IMR-90 (cell line): ENCODE measurements around the gene MMP24. TPM values are rescaled to one million over a fixed set of nuclear protein-coding genes. Genes with fewer than 3 reads are reported as not detected.

Experiments
- ATAC-seq: fragments of 200-7000 bp; cut with Tn5 transposase; 2 replicates; pipeline ENCODE4 v1.9.1; 2020; ENCODE audit warnings: low read depth, mild to moderate bottlenecking, moderate library complexity
- BruUV-seq: library from RNA; stranded (reverse); fragments of 400-500 nt; replicated peaks from 2 replicates; lab custom pipeline; 2021; lab: Mats Ljungman, UMichigan
- CTCF ChIA-PET: fragments of 300-600 bp; formaldehyde crosslinking; extraction: SDS; loops from one replicate; lab custom pipeline; 2021; ENCODE audit warnings: antibody characterized with exemption; lab: Yijun Ruan, JAX
- POLR2A ChIA-PET: fragments of 300-600 bp; sonication (Branson Sonifier 250); formaldehyde crosslinking; loops from one replicate; lab custom pipeline; 2022; ENCODE audit warnings: antibody characterized with exemption; ENCODE audit not compliant: unreplicated experiment; lab: Charles Lee
- DNase-seq: peaks from one replicate; pipeline ENCODE4 v3.0.0; 2013
- H2AFZ ChIP-seq: replicated peaks from 2 replicates; pipeline ENCODE3; 2013; ENCODE audit warnings: low read length, mild to moderate bottlenecking; ENCODE audit not compliant: poor library complexity
- H2AK5ac ChIP-seq: 2 replicates; pipeline ENCODE4 v1.6.1; 2013; ENCODE audit warnings: low read depth, low read length, inconsistent platforms
- H2AK9ac ChIP-seq: replicated peaks from 2 replicates; pipeline ENCODE3; 2013; ENCODE audit warnings: mild to moderate bottlenecking, low read depth, low read length, moderate library complexity; ENCODE audit not compliant: poor library complexity
- H2BK120ac ChIP-seq: 2 replicates; pipeline ENCODE4 v1.6.1; 2013; ENCODE audit warnings: low read depth, low read length, inconsistent platforms
- H2BK15ac ChIP-seq: 3 replicates; pipeline ENCODE4 v1.6.1; 2013; ENCODE audit warnings: low read depth, low read length, inconsistent platforms
- H2BK20ac ChIP-seq: 2 replicates; pipeline ENCODE4 v1.6.1; 2013; ENCODE audit warnings: low read depth, mild to moderate bottlenecking, inconsistent platforms, low read length, moderate library complexity
- H2BK5ac ChIP-seq: 2 replicates; pipeline ENCODE4 v1.6.1; 2013; ENCODE audit warnings: mild to moderate bottlenecking, low read depth, low read length, inconsistent platforms; ENCODE audit not compliant: poor library complexity, severe bottlenecking
- H3K14ac ChIP-seq: replicated peaks from 2 replicates; pipeline ENCODE4 v1.6.1; 2013; ENCODE audit warnings: low read depth, low read length, inconsistent platforms
- H3K18ac ChIP-seq: 2 replicates; pipeline ENCODE4 v1.6.1; 2013; ENCODE audit warnings: low read depth, low read length, control low read depth
- H3K23ac ChIP-seq: 2 replicates; pipeline ENCODE4 v1.6.1; 2013; ENCODE audit warnings: low read depth, low read length, inconsistent platforms
- H3K27ac ChIP-seq: 2 replicates; pipeline ENCODE4 v1.5.1; 2013; ENCODE audit warnings: mild to moderate bottlenecking, control low read depth, low read length; ENCODE audit not compliant: insufficient read depth
- H3K27me3 ChIP-seq: 2 replicates; pipeline ENCODE4 v1.6.1; 2013; ENCODE audit warnings: low read length; ENCODE audit not compliant: control insufficient read depth, insufficient read depth
- H3K36me3 ChIP-seq: 2 replicates; pipeline ENCODE4 v1.6.1; 2013; ENCODE audit warnings: low read length, mixed read lengths; ENCODE audit not compliant: control insufficient read depth, insufficient read depth
- H3K4ac ChIP-seq: 2 replicates; pipeline ENCODE4 v1.6.1; 2013; ENCODE audit warnings: low read depth, low read length, inconsistent platforms
- H3K4me1 ChIP-seq: 2 replicates; pipeline ENCODE4 v1.6.1; 2013; ENCODE audit warnings: low read length, mixed read lengths; ENCODE audit not compliant: control insufficient read depth, insufficient read depth
- H3K4me2 ChIP-seq: 2 replicates; pipeline ENCODE4 v1.6.1; 2013; ENCODE audit warnings: low read depth, mild to moderate bottlenecking, control low read depth, low read length, moderate library complexity
- H3K4me3 ChIP-seq: 2 replicates; pipeline ENCODE4 v1.5.1; 2013; ENCODE audit warnings: low read depth, mild to moderate bottlenecking, control low read depth, low read length, moderate library complexity; ENCODE audit not compliant: insufficient read depth
- H3K56ac ChIP-seq: 2 replicates; pipeline ENCODE4 v1.6.1; 2013; ENCODE audit warnings: low read length, inconsistent platforms; ENCODE audit not compliant: insufficient read depth; ENCODE audit errors: extremely low read depth
- H3K79me1 ChIP-seq, 2 experiments: 2 replicates each; pipeline ENCODE4 v1.6.1; 2013; ENCODE audit warnings: low read length in 2 of 2, inconsistent platforms in 1 of 2, low read depth in 1 of 2
- H3K9ac ChIP-seq: 2 replicates; pipeline ENCODE4 v1.6.1; 2013; ENCODE audit warnings: low read depth, low read length, control low read depth
- H3K9me1 ChIP-seq: 2 replicates; pipeline ENCODE4 v1.6.1; 2013; ENCODE audit warnings: low read length, inconsistent platforms; ENCODE audit not compliant: insufficient read depth
- H3K9me3 ChIP-seq: 2 replicates; pipeline ENCODE4 v1.6.1; 2013; ENCODE audit warnings: low read length; ENCODE audit not compliant: control insufficient read depth, insufficient read depth
- H4K20me1 ChIP-seq: 2 replicates; pipeline ENCODE4 v1.6.1; 2013; ENCODE audit warnings: low read length, inconsistent platforms; ENCODE audit not compliant: insufficient read depth
- H4K5ac ChIP-seq: 2 replicates; pipeline ENCODE4 v1.6.1; 2013; ENCODE audit warnings: mild to moderate bottlenecking, low read depth, low read length, control low read depth
- H4K8ac ChIP-seq, 2 experiments: 2 replicates each; pipeline ENCODE4 v1.6.1; 2013; ENCODE audit warnings: low read depth in 2 of 2, low read length in 2 of 2, control low read depth in 1 of 2, inconsistent platforms in 1 of 2
- H4K91ac ChIP-seq: 2 replicates; pipeline ENCODE4 v1.6.1; 2013; ENCODE audit warnings: low read depth, low read length, inconsistent platforms; ENCODE audit not compliant: insufficient read depth
- CHD1 ChIP-seq: IDR thresholded peaks from 2 replicates; pipeline ENCODE4 v1.6.1; 2012; ENCODE audit warnings: low read depth, low read length, improper control_type of control experiment
- MAFK ChIP-seq: IDR thresholded peaks from 2 replicates; pipeline ENCODE4 v1.6.1; 2012; ENCODE audit warnings: low read depth, low read length, improper control_type of control experiment
- MXI1 ChIP-seq: IDR thresholded peaks from 2 replicates; pipeline ENCODE4 v1.6.1; 2012; ENCODE audit warnings: low read depth, mild to moderate bottlenecking, low read length, moderate library complexity, borderline replicate concordance
- NFE2L2 ChIP-seq: fragments of 150-350 bp; IDR thresholded peaks from 2 replicates; pipeline ENCODE4 v1.6.1; 2016; ENCODE audit warnings: low read depth, mild to moderate bottlenecking, low read length
- RCOR1 ChIP-seq: IDR thresholded peaks from 2 replicates; pipeline ENCODE4 v1.6.1; 2012; ENCODE audit warnings: mild to moderate bottlenecking, low read length, improper control_type of control experiment; ENCODE audit not compliant: insufficient replicate concordance
- RFX5 ChIP-seq: IDR thresholded peaks from 2 replicates; pipeline ENCODE4 v1.8.0; 2012; ENCODE audit warnings: low read depth, mild to moderate bottlenecking, low read length, moderate library complexity
- WGBS, 2 experiments: methylation state at CpG; one replicate each; pipeline versions ENCODE4 v1.1.5 to v1.1.7; 2013; ENCODE audit warnings: missing lambda C conversion rate in 2 of 2; ENCODE audit not compliant: insufficient read length in 1 of 2; ENCODE audit errors: extremely low coverage in 2 of 2; 5-methylcytosine and 5-hydroxymethylcytosine counted together
- dilution Hi-C: fragments of 300-500 bp; cut with HindIII; formaldehyde crosslinking; loops from one replicate; pipeline ENCODE4 v1.14.3; 2018; ENCODE audit warnings: low sequenced_read_pairs; ENCODE audit not compliant: unreplicated experiment
- in situ Hi-C: fragments of 300-500 bp; cut with MboI; formaldehyde crosslinking; loops from 3 replicates; pipeline ENCODE4 v1.14.3; 2019; ENCODE audit warnings: low sequenced_read_pairs, inconsistent platforms, mixed read lengths
- intact Hi-C: fragments of 100-400 bp; cut with micrococcal nuclease; formaldehyde crosslinking; loops from 2 replicates; pipeline ENCODE4 v1.10.0; 2022
- polyA plus RNA-seq, 3 experiments: library from polyadenylated mRNA; depleted of rRNA; stranded (reverse); fragments of >200 nt; gene quantifications; 2 replicates each; pipeline ENCODE4 v1.2.3, GENCODE V29; 2012; ENCODE audit warnings: low replicate concordance in 1 of 3
- total RNA-seq: library from RNA; depleted of rRNA; stranded (reverse); fragments of >200 nt; gene quantifications from 2 replicates; pipeline ENCODE4 v1.2.3, GENCODE V29; 2012

The MMP24 gene
- total and polyA plus RNA-seq, 2 of the 4 experiments (the other 2 are of a cell fraction), result 0.36 to 0.79 TPM

DNA sequence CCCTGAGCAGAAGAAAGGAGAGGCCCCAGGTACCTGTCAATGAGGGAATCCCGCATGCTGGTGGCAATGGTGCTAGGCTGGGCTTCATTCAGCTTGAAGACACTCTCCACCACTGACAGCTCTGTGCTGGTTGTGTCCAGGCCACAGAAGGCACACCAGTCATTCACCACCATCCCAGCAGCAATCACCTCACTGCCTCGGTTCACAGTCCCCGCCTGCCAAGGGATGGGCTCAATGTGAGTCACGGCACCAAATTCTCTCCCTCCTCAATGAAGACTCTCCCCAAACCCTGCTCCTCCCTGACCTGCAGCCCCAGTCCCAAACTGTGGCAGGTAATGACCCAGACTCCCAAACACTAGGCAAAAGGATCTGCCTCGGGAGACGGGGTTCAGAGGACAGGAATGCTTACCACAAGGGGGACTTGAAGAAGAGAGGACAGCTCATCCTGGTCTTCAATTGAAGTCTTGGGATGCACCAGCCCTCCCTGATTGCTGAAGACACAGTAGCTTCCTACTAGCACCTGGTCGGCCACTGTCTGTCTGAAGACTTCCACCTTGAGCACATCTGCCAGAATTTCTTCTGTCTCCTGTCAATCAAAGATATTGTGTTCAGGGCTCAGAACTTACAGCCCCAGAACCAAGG is 53.2 kb downstream of the MMP24 start:
- Histone ChIP-seq H4K91ac (no peak overlapping the region), H3K4me1 (peaks cover 10% of the 10 kb centered on the region), H3K27me3 (no peaks in the 10 kb centered on the region), H3K4me3 (no peak overlapping the region), H4K5ac (no peak overlapping the region), H2BK15ac (no peak overlapping the region), H3K9me1 (0 out of 2 replicates have a peak, but pooled peaks cover 6% of the 10 kb centered on the region), H2BK120ac (no peak overlapping the region), H3K27ac (no peak overlapping the region), H3K79me1 (peaks cover 30 to 83% of the 10 kb centered on the region in 2 experiments), H2BK20ac (no peak overlapping the region), H2AK9ac (no peak overlapping the region), H3K18ac (no peak overlapping the region), H3K9ac (no peak overlapping the region), H3K4ac (no peak overlapping the region), H3K4me2 (no peak overlapping the region), H3K56ac (no peak overlapping the region), H3K9me3 (no peaks in the 10 kb centered on the region), H3K36me3 (peaks cover 42% of the 10 kb centered on the region), H2AFZ (no peak overlapping the region), H3K23ac (no peak overlapping the region), H4K8ac (no peak overlapping the region), H2AK5ac (no peak overlapping the region), H4K20me1 (peaks cover 4% of the 10 kb centered on the region), H2BK5ac (no peak overlapping the region), H3K14ac (no peak overlapping the region)
- 85% methylated on average over 4 of the region's 7 CpGs; no CpG with 5 or more reads in 1 of the 2 experiments for WGBS, 2 experiments
- TF ChIP-seq MAFK (no peak), RCOR1 (no peak), RFX5 (no peak), CHD1 (no peak), NFE2L2 (no peak), MXI1 (no peak)
- CTCF ChIA-PET, result no interaction called here
- dilution Hi-C loops (no loop called here), in situ Hi-C loops (no loop called here), intact Hi-C loops (loop anchor here (10.0 kb wide), 2 partner anchors 155 to 405 kb away; partner anchors contain the start of genes ACSS2, GDF5 and GGT7)
- ATAC-seq, result no peak
- POLR2A ChIA-PET, result no interaction called here
- no TSS peak for BruUV-seq
- no peak for DNase-seq
